Heart right ventricle (tissue), 16 donors: Measurements from ENCODE around the gene ECSCR. TPM values are rescaled to one million over a fixed set of nuclear protein-coding genes. Genes with fewer than 3 reads are reported as not detected.
"Not testable (repeated sequence)": the region's sequence is repeated elsewhere in the genome, so short reads cannot be mapped to it uniquely, and the experiment has no call there.

Experiments used
- ATAC-seq, 8 donors: fragments of 200-7000 bp; cut with Tn5 transposase; one replicate each; pipeline ENCODE4 v1.9.1; 2020; ENCODE audit warnings: mild to moderate bottlenecking in 8 of 8, moderate library complexity in 8 of 8, moderate number of reproducible peaks in 1 of 8
- DNase-seq, 2 donors: peaks; one replicate each; pipeline ENCODE4 v3.0.0-alpha.2; 2020
- H3K27ac ChIP-seq, 10 donors: fragments of 200-600 bp; sonication (generic) in 2 of 10; one replicate each; pipeline versions ENCODE4 v1.5.0 to v1.8.0; 2020 to 2022; ENCODE audit warnings: mild to moderate bottlenecking in 3 of 10
- H3K27me3 ChIP-seq, 7 donors: fragments of 200-600 bp; one replicate each; pipeline ENCODE4 v1.8.0; 2021 to 2022; ENCODE audit warnings: mild to moderate bottlenecking in 2 of 7
- H3K36me3 ChIP-seq, 9 donors: fragments of 200-600 bp; sonication (generic) in 1 of 9; one replicate each; pipeline versions ENCODE4 v1.5.0 to v1.8.0; 2020 to 2022; ENCODE audit warnings: mild to moderate bottlenecking in 2 of 9
- H3K4me1 ChIP-seq, 9 donors: fragments of 200-600 bp; sonication (generic) in 1 of 9; one replicate each; pipeline versions ENCODE4 v1.5.0 to v1.8.0; 2020 to 2022; ENCODE audit warnings: mild to moderate bottlenecking in 4 of 9
- H3K4me3 ChIP-seq, 10 donors: fragments of 200-600 bp; sonication (generic) in 2 of 10; one replicate each; pipeline versions ENCODE4 v1.5.0 to v1.8.0; 2020 to 2022; ENCODE audit warnings: mild to moderate bottlenecking in 7 of 10, moderate library complexity in 2 of 10
- H3K9me3 ChIP-seq, 11 donors: fragments of 200-600 bp in 10 of 11; sonication (generic) in 2 of 11; one replicate each; pipeline versions ENCODE4 v1.5.0 to v1.8.0; 2013 to 2022; ENCODE audit warnings: mild to moderate bottlenecking in 2 of 11, control low read depth in 1 of 11, moderate library complexity in 1 of 11
- CTCF ChIP-seq, 9 donors: fragments of 200-600 bp; sonication (generic) in 2 of 9; IDR thresholded peaks; one replicate each; pipeline versions ENCODE4 v1.5.0 to v1.8.0; 2021 to 2022; ENCODE audit warnings: antibody characterized with exemption in 9 of 9, mild to moderate bottlenecking in 5 of 9, moderate library complexity in 1 of 9
- WGBS, 2 donors: extraction: QIAGEN DNeasy Blood & Tissue Kit; methylation state at CpG; one replicate each; pipeline ENCODE4 v1.1.7; 2013; ENCODE audit warnings: inconsistent platforms in 1 of 2; 5-methylcytosine and 5-hydroxymethylcytosine counted together
- intact Hi-C, 10 donors: fragments of 100-400 bp; cut with DNase I; formaldehyde crosslinking; loops; one replicate each; pipeline versions ENCODE4 v1.11.1 to v1.14.2; 2022
- long read RNA-seq, 3 donors: library from polyadenylated mRNA; unstranded; transcript quantifications; one replicate each; pipeline ENCODE4 v2.0.0, GENCODE V29; 2020 to 2021
- polyA plus RNA-seq, 2 donors: library from polyadenylated mRNA; stranded (reverse); fragments of 200-250 nt; gene quantifications; one replicate each; pipeline ENCODE4 v1.2.3, GENCODE V29; 2013
- total RNA-seq, 10 donors: library from RNA; stranded (reverse); fragmentation: NEBNext Ultra II Directional in 3 of 10; extraction: Animal tissue kit (Norgen Biotek cat#: 25700) in 3 of 10; gene quantifications; one replicate each; pipeline versions ENCODE4 v1.2.1 to v1.2.4, GENCODE V29; 2021 to 2023
- donor health status: Arrhythmogenic right ventricular cardiomyopathy.
- donor health status: ischemic (EF 13 %, LVEDD 7.1; RV severe dilation, severe dysfunction).
- donor health status: healthy with polysubstance abuse.
- donor health status: DM: no; HTN: yes; CAD: no.
- donor health status: DM: no; HTN: no; CAD: no.
- donor health status: ischemic (EF 25% LVEDD 6.9; RV normal size, moderate dysfunction).
- donor health status: ischemic (EF 25% LVEDD 5.7; RV mildly dilated, moderate dysfunction).
- donor health status: healthy.
- donor health status: DM: yes; HTN: yes; CAD: no.
- donor health status: Ischemic cardiomyopathy.
- donor health status: ischemic (EF 35%, LVEDD 5.7; RV mildly dilated, moderate dysfunction).
- donor health status: nonischemic (EF 11% LVEDD 7.7; RV severe dilation, severe dysfunction).
- donor health status: DM: yes; HTN: yes; CAD: no.
- donor health status: PGD.
- donor health status: ischemic (EF 29% LVEDD 5.4; RV normal size, mild dysfunction).
- donor health status: nonischemic (EF 23%, LVEDD 6.1; RV moderate dilation, normal function).

The ECSCR gene
- total RNA-seq (10 to 100 TPM; 11.0 to 43.2 (median 17.9) TPM), polyA plus RNA-seq (10 to 100 TPM; 24.4 to 64.2 TPM)
- long read RNA-seq, donor 1, partial matches to known transcripts, result 0 of 4 reads
- long read RNA-seq, donor 1, other reads (novel, unspliced or antisense), result 0 of 4 reads
- long read RNA-seq, donor 2, transcript ECSCR-201 (10 exons, 1,035 nt), result major isoform, 6 of 7 reads
- long read RNA-seq, donor 2, partial matches to known transcripts, result 0 of 7 reads
- long read RNA-seq, donor 2, other reads (novel, unspliced or antisense), result 1 of 7 reads
- long read RNA-seq, donor 3, transcript ECSCR-201 (10 exons, 1,035 nt), result major isoform, 8 of 10 reads
- long read RNA-seq, donor 3, partial matches to known transcripts, result 2 of 10 reads
- long read RNA-seq, donor 3, other reads (novel, unspliced or antisense), result 0 of 10 reads

GRCh38 chr5:139462586-139463276, at the start of gene ECSCR:
TSS of gene ECSCR (minus strand) at chr5:139462743. CDS start at chr5:139462670, 73 bp downstream.
- peak; percentile 67 to 91 (median 82) for ATAC-seq
- Histone ChIP-seq H3K27me3 (no peaks in the 10 kb centered on the region), H3K36me3 (peaks cover 0 to 4% (median 0%) of the 10 kb centered on the region in 9 donors), H3K4me3 (peak within 1 kb of the TSS; percentile 30 to 68 (median 57)), H3K4me1 (peaks cover 0 to 46% (median 26%) of the 10 kb centered on the region in 9 donors), H3K9me3 (no peaks in the 10 kb centered on the region), H3K27ac (peak within 1 kb of the TSS; percentile 69 to 96 (median 88))
- TF ChIP-seq CTCF (IDR thresholded peaks at IDR 0.05), result no peak
- intact Hi-C loops, result no loop called here
- WGBS, 2 donors, result 54 to 67% methylated on average over 10 of the region's 10 CpGs
- DNase-seq, result peak; percentile 56 to 79

GRCh38 chr5:139504722-139505121, 42.2 kb upstream of the ECSCR start:
- intact Hi-C loops, H3K27me3 ChIP-seq, ATAC-seq, H3K4me1 ChIP-seq, H3K27ac ChIP-seq, DNase-seq, H3K36me3 ChIP-seq, H3K4me3 ChIP-seq: not testable (repeated sequence)
- H3K9me3 ChIP-seq, result peaks cover 0 to 15% (median 0%) of the 10 kb centered on the region in 11 donors
- WGBS, 2 donors, result 76 to 81% methylated on average over 5 of the region's 5 CpGs

- DNase-seq, H3K27ac ChIP-seq, intact Hi-C loops, H3K4me1 ChIP-seq, H3K27me3 ChIP-seq, H3K36me3 ChIP-seq, ATAC-seq, H3K4me3 ChIP-seq: not testable (repeated sequence)
- H3K9me3 ChIP-seq, result peaks cover 0 to 15% (median 0%) of the 10 kb centered on the region in 11 donors
- WGBS, 2 donors, result 76 to 83% methylated on average over 15 of the region's 15 CpGs
Observed at GRCh38 chr5:139503879-139504278, 41.3 kb upstream of the ECSCR start.

- H3K4me3 ChIP-seq, ATAC-seq, intact Hi-C loops, H3K36me3 ChIP-seq, H3K27ac ChIP-seq, DNase-seq, H3K27me3 ChIP-seq, H3K4me1 ChIP-seq: not testable (repeated sequence)
- 91 to 92% methylated on average over 15 of the region's 15 CpGs for WGBS, 2 donors
- peaks cover 0 to 15% (median 0%) of the 10 kb centered on the region in 11 donors for H3K9me3 ChIP-seq
Observed at GRCh38 chr5:139503036-139503817, 40.7 kb upstream of the ECSCR start.

GRCh38 chr5:139501381-139501780, 38.8 kb upstream of the ECSCR start:
- ATAC-seq, result no peak

More at GRCh38 chr5:139501381-139501780, 38.8 kb upstream of the ECSCR start:
- DNase-seq, result no peak
- 92 to 94% methylated on average over 4 of the region's 4 CpGs for WGBS, 2 donors
- TF ChIP-seq CTCF (IDR thresholded peaks at IDR 0.05), result no peak
- H3K36me3 ChIP-seq, result no peaks in the 10 kb centered on the region
- no peak overlapping the region for H3K4me3 ChIP-seq
- intact Hi-C loops, result no loop called here
- no peak overlapping the region for H3K27ac ChIP-seq
- H3K4me1 ChIP-seq, result peaks cover 0 to 9% (median 0%) of the 10 kb centered on the region in 9 donors
- H3K27me3 ChIP-seq, result no peaks in the 10 kb centered on the region
- peaks cover 0 to 15% (median 0%) of the 10 kb centered on the region in 11 donors for H3K9me3 ChIP-seq
